GM23248 (cell line): ENCODE results near the gene KCNT1. TPM values are rescaled to one million over a fixed set of nuclear protein-coding genes. Genes with fewer than 3 reads are reported as not detected.
A peak's percentile ranks its signal among the peaks of the same experiment; 100 is the strongest.

ENCODE experiments used
- DNase-seq: peaks from one replicate; pipeline ENCODE4 v3.0.0-alpha.2; 2015
- H2AFZ ChIP-seq: fragments of 200-600 bp; sonication (generic); 2 replicates; pipeline ENCODE4 v1.6.1; 2016; ENCODE audit warnings: antibody characterized with exemption
- H3F3A ChIP-seq: fragments of 200-600 bp; sonication (generic); 2 replicates; pipeline ENCODE4 v1.6.1; 2016; ENCODE audit warnings: mild to moderate bottlenecking, antibody characterized with exemption, mixed run types; ENCODE audit not compliant: insufficient read depth
- H3K27ac ChIP-seq: fragments of 200-600 bp; sonication (generic); 2 replicates; pipeline ENCODE4 v1.5.1; 2016; ENCODE audit warnings: mild to moderate bottlenecking
- H3K27me3 ChIP-seq: fragments of 200-600 bp; sonication (generic); replicated peaks from 2 replicates; pipeline ENCODE4 v1.6.1; 2016; ENCODE audit warnings: mild to moderate bottlenecking; ENCODE audit not compliant: insufficient read depth
- H3K36me3 ChIP-seq: fragments of 200-600 bp; sonication (generic); 2 replicates; pipeline ENCODE4 v1.6.1; 2016; ENCODE audit warnings: low read depth, mild to moderate bottlenecking
- H3K4me1 ChIP-seq: fragments of 200-600 bp; sonication (generic); 2 replicates; pipeline ENCODE4 v1.6.1; 2016; ENCODE audit warnings: mild to moderate bottlenecking; ENCODE audit not compliant: insufficient read depth
- H3K4me2 ChIP-seq: fragments of 200-600 bp; sonication (generic); one replicate; pipeline ENCODE4 v1.6.1; 2016; ENCODE audit warnings: mild to moderate bottlenecking; ENCODE audit not compliant: unreplicated experiment
- H3K4me3 ChIP-seq: fragments of 200-600 bp; sonication (generic); 2 replicates; pipeline ENCODE4 v1.5.1; 2016; ENCODE audit warnings: mild to moderate bottlenecking
- H3K79me2 ChIP-seq: fragments of 200-600 bp; sonication (generic); 2 replicates; pipeline ENCODE4 v1.6.1; 2016; ENCODE audit warnings: mild to moderate bottlenecking; ENCODE audit not compliant: insufficient read depth
- H3K9ac ChIP-seq: fragments of 200-600 bp; sonication (generic); 2 replicates; pipeline ENCODE4 v1.6.1; 2016; ENCODE audit warnings: mild to moderate bottlenecking
- H3K9me2 ChIP-seq: fragments of 200-600 bp; sonication (generic); 2 replicates; pipeline ENCODE4 v1.6.1; 2016; ENCODE audit warnings: mixed run types, mild to moderate bottlenecking, moderate library complexity; ENCODE audit not compliant: insufficient read depth
- H3K9me3 ChIP-seq: fragments of 200-600 bp; sonication (generic); one replicate; pipeline ENCODE4 v1.6.1; 2017; ENCODE audit warnings: low read depth
- H4K20me1 ChIP-seq: fragments of 200-600 bp; sonication (generic); 2 replicates; pipeline ENCODE4 v1.6.0; 2016; ENCODE audit not compliant: insufficient read depth
- EZH2 ChIP-seq: fragments of 200-600 bp; sonication (generic); IDR thresholded peaks from 2 replicates; pipeline ENCODE4 v1.6.1; 2018; ENCODE audit warnings: antibody characterized with exemption, mild to moderate bottlenecking; ENCODE audit not compliant: insufficient read depth, poor library complexity, severe bottlenecking
- EZH2phosphoT487 ChIP-seq: fragments of 200-600 bp; sonication (generic); IDR thresholded peaks from 2 replicates; pipeline ENCODE4 v1.6.1; 2018; ENCODE audit warnings: antibody characterized with exemption, moderate library complexity, mild to moderate bottlenecking, low read depth; ENCODE audit not compliant: insufficient read depth
- whole genome bisulfite sequencing, 2 experiments: methylation state at CpG; one replicate each; pipeline ENCODE4 v1.1.6; 2015 to 2017; ENCODE audit warnings: low lambda C conversion rate in 2 of 2, low coverage in 1 of 2; ENCODE audit errors: missing lambda C conversion rate in 2 of 2; 5-methylcytosine and 5-hydroxymethylcytosine counted together
- in situ Hi-C: fragments of 300-500 bp; cut with MboI; formaldehyde crosslinking; loops from 2 replicates; pipeline ENCODE4 v1.15.0; 2020
- polyA plus RNA-seq: library from polyadenylated mRNA; unstranded; fragments of >200 nt; fragmentation: Nextera tagmentation; extraction: Ambion mirVana; gene quantifications from 2 replicates; pipeline ENCODE4 v1.2.1, GENCODE V29; 2016
- total RNA-seq: library from RNA; depleted of rRNA; stranded (reverse); fragments of >200 nt; shearing (Covaris generic); gene quantifications from 2 replicates; pipeline ENCODE4 v1.2.3, GENCODE V29; 2014

The KCNT1 gene
- total and polyA plus RNA-seq, 2 experiments from 2014 or later, result not detected

DNA sequence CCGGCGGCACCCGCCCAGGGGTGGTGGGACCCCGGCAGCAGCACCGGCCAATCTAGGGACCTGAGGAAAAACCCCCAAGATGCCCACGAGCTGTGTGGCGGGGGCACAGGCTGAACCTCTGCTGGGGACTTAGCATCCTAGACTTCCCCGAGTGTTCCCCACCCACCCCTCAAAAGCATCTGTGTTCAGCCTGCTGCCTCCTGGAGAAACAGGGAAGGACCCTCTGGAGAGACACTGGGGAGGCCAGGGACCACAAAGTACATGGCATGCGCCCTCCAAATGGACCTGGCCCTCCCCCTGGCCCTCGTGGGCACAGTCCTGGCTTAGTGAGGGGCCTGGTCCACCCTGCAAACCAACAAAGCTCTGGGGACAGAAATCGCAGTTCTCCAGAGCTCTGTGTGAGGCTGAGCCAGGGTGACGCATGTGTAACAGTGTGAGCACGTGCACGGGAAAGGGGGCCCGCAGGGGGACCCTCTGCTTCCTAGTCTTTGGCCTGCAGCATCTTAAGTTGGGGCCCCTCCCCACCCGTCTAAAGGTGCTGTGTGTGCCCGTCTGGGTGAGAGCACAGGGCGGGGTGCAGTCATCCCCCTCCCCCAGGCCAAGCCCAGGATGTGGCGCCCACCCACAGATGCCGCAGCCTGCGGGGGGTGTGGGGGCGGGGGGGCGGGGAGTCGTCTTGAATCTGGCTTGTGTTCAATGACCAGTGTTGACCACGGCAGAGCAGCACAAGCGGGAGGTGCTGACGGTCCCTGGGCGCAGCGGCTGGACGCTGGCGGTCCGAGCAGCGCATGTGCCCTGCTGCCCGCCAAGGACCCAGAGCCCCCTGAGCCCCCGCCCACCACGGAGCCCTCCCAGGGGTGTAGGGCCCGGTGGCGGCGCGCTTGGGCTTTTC lies 672 bp upstream of the KCNT1 start:
- no peak overlapping the region for H3K4me3 ChIP-seq
- peaks cover 12% of the 10 kb centered on the region; the same call in 1 of the 2 replicates for H3K27me3 ChIP-seq
- no peaks in the 10 kb centered on the region for H3K9me3 ChIP-seq
- in situ Hi-C loops, result no loop called here
- whole genome bisulfite sequencing, 2 experiments, result 9 to 12% methylated on average over 20 to 26 of the region's 40 CpGs
- H3K9me2 ChIP-seq, result no peaks in the 10 kb centered on the region
- no peaks in the 10 kb centered on the region for H3K36me3 ChIP-seq
- no peak overlapping the region for H3K27ac ChIP-seq
- no peak overlapping the region for H2AFZ ChIP-seq
- H3K79me2 ChIP-seq, result no peaks in the 10 kb centered on the region
- H4K20me1 ChIP-seq, result no peaks in the 10 kb centered on the region
- DNase-seq, result peak; percentile 26
- no peaks in the 10 kb centered on the region for H3K4me1 ChIP-seq
- no peak for TF ChIP-seq EZH2
- no peak for TF ChIP-seq EZH2phosphoT487
- no peaks in the 10 kb centered on the region for H3F3A ChIP-seq
- peak overlapping the region; percentile 49 for H3K4me2 ChIP-seq
- H3K9ac ChIP-seq, result no peak overlapping the region

DNA sequence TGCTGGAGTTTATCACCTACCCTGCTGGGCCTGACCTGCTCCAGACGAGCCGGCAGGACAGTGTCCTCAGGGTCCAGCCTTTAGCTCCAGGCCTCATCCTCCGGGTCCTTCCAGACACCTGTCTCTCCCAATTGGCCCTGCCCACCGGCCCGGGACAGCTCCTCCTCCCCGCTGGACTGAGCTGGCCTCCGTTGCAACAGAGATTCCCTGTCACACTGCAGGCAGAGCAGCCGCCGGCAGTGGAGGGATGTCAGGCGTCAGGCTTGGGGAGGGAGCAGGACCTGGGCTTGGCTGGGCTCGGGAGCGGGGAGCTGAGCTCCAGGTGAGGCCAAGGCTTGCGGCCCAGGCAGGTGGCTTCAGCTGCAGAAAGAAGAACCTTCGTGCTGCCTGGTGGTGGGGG lies 1.7 kb downstream of the KCNT1 start:
- Histone ChIP-seq H3K9me3 (no peaks in the 10 kb centered on the region), H3K79me2 (no peaks in the 10 kb centered on the region), H3F3A (no peaks in the 10 kb centered on the region), H3K27me3 (peaks cover 12% of the 10 kb centered on the region; the same call in 1 of the 2 replicates), H3K36me3 (no peaks in the 10 kb centered on the region), H3K9ac (no peak overlapping the region), H3K9me2 (no peaks in the 10 kb centered on the region), H2AFZ (no peak overlapping the region), H4K20me1 (no peaks in the 10 kb centered on the region), H3K4me1 (no peaks in the 10 kb centered on the region), H3K4me2 (no peak overlapping the region), H3K27ac (no peak overlapping the region), H3K4me3 (no peak overlapping the region)
- peak; percentile 40 for DNase-seq
- in situ Hi-C loops, result no loop called here
- WGBS, 2 experiments, result 4 to 5% methylated on average over 12 to 14 of the region's 14 CpGs
- TF ChIP-seq EZH2phosphoT487 (no peak), EZH2 (no peak)

DNA sequence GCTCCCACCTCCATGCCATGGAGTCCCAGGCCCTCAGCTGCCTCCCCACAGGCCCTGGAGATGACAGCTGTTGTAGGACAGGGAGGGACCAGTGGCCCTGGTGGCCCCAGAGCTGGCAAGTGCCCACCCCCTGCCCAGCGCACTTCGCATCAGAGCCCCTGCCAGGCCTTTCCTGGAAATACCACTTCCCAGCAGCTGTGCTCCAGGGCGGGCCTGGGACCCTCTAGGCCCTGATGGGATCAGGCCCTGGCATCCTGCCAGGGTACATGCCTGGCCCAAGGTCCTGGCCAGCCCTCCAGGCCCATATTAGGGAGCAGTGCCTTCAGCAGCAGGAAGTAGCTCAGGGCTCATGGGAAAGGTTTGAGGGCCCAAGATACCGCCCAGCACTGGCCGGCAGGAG lies 2.5 kb downstream of the KCNT1 start:
- no peaks in the 10 kb centered on the region for H3K9me3 ChIP-seq
- peaks cover 12% of the 10 kb centered on the region; the same call in 1 of the 2 replicates for H3K27me3 ChIP-seq
- H3F3A ChIP-seq, result no peaks in the 10 kb centered on the region
- H3K4me3 ChIP-seq, result no peak overlapping the region
- no peak overlapping the region for H3K27ac ChIP-seq
- no peaks in the 10 kb centered on the region for H3K79me2 ChIP-seq
- DNase-seq, result peak; percentile 17
- no peak for TF ChIP-seq EZH2
- no peak for TF ChIP-seq EZH2phosphoT487
- no peak overlapping the region for H3K9ac ChIP-seq
- H3K4me2 ChIP-seq, result no peak overlapping the region
- H3K36me3 ChIP-seq, result no peaks in the 10 kb centered on the region
- H3K9me2 ChIP-seq, result no peaks in the 10 kb centered on the region
- H4K20me1 ChIP-seq, result no peaks in the 10 kb centered on the region
- 65 to 68% methylated on average over 5 of the region's 5 CpGs for WGBS, 2 experiments
- in situ Hi-C loops, result no loop called here
- H2AFZ ChIP-seq, result no peak overlapping the region
- H3K4me1 ChIP-seq, result no peaks in the 10 kb centered on the region

DNA sequence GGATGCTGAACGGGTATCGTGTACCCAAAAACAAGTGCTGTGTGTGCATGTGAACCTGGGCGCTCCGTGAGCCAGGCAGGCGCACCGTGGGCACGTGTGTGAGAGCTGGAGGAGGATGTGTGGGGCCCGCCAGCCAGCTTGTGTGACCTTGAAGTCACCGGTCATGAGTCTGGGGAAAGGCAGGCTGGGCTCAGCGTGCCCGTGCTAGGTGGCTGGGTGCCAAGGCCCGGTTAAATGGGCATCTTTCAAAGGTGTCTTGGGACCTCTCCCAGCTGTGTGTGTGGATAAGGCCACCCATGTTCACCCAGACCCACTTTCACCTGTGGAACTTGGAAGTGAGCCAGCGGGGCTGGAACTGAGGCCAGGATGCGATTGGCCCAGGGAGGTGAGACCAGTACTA lies 3.4 kb downstream of the KCNT1 start:
- H3K27ac ChIP-seq, result no peak overlapping the region
- H3K9me3 ChIP-seq, result no peaks in the 10 kb centered on the region
- H4K20me1 ChIP-seq, result no peaks in the 10 kb centered on the region
- H3K4me3 ChIP-seq, result no peak overlapping the region
- no peaks in the 10 kb centered on the region for H3K79me2 ChIP-seq
- WGBS, 2 experiments, result 70 to 73% methylated on average over 14 of the region's 14 CpGs
- H3K9me2 ChIP-seq, result no peaks in the 10 kb centered on the region
- H3K4me1 ChIP-seq, result no peaks in the 10 kb centered on the region
- no peak overlapping the region for H2AFZ ChIP-seq
- TF ChIP-seq EZH2, result no peak
- no peak for TF ChIP-seq EZH2phosphoT487
- no peak overlapping the region for H3K4me2 ChIP-seq
- H3K27me3 ChIP-seq, result peaks cover 12% of the 10 kb centered on the region; the same call in 1 of the 2 replicates
- no peaks in the 10 kb centered on the region for H3F3A ChIP-seq
- in situ Hi-C loops, result no loop called here
- no peak for DNase-seq
- H3K9ac ChIP-seq, result no peak overlapping the region
- no peaks in the 10 kb centered on the region for H3K36me3 ChIP-seq
